Measurements from ENCODE around the gene SMAD7.

SMAD7 gene

DNA sequence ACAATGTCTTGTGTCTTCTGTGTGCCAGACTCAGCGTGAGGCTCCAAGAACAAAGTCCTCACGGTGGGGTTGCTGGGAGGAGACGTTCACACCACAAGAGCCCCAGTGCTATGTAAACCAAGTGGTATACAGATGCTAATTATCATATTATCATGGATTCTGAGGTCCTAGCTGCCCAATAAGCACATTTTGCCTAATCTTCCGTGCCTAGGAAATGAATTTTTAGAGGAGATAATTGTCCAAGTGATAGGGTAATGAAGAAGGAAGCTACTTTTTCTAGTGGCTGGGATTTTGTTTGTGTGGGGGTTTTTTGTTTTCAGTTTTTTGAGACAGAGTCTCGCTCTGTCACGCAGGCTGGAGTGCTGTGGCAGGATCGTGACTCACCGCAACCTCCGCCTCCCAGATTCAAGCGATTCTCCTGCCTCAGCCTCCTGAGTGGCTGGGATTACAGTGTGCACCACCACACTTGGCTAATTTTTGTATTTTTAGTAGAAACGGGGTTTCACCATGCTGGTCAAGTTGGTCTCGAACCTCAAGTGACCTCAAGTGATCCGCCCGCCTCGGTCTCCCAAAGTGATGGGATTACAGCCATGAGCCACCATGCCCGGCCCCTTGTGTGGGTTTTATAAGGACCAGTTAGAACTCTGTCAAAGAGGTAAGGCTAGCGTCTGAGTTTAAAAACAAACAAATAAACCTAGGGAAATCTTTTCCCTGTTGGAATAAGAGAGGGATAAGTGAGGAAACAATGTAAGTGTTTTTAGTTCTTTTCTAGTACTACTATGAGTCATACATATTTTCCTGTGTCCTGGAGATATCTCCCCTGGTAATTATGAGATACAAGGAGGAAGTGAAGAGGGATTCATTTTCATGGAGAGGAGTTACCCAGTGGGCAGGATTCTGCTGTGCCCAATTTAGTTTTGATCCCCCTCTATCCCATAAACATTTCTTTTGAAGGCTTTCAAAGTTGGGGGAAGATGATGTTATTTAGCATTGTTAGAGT lies 9.5 kb upstream of the SMAD7 start:
- DNase-seq = no peak

DNA sequence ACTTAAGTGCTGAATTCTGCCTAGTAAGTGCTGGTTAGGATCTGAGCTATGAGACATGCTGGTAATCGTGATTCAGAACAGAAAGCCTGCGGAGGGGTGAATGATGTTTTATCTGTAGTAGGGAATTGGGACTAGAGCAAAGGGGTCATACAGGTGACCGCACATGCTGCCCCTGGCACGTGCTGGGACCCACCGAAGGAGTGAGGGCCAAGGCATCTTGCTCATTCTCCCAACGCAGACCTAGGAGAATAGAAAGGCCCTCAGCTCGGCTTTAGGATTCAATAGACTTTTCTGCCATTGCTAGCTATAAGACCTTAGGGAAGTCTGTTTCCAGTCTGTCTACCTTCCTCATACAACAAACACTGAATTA lies 8.8 kb upstream of the SMAD7 start:
- DNase-seq = no peak

DNA sequence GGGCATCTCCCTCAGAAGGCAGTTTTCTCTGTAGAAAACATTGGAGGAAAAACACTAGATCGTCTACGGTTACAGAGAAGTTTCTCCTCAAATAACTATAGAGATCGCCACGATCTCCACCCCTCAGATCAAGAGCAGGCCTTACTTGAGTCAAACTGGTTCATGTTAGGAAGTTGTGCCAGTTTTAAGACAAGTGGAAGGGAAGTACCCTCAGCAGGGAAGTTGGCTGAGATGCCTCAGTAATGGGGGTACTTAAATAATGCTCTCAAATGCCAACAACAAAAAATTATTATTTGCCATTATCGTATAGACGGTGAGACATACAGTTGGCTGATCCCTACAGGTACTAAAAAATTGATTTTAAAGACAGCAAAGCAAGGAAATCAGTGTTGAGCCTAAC lies 8.2 kb upstream of the SMAD7 start:
- DNase-seq = no peak

DNA sequence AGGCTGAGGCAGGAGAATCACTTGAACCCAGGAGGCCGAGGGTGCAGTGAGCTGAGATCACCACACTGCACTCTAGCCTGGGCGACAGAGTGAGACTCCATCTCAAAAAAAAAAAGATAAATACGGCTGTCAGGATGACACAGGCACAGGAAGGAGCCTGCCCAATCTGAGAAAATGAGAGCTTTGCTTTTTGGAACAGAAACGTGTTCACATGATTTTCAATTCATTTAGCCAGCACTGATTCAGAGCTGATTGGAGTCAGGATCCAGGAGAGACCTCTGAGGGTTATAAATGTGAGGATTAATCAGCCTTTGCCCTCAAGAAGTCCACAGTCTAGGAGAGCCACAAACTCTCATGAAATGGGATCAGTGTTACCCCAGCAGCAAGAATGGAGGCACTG lies 6.9 kb upstream of the SMAD7 start:
- DNase-seq = no peak

DNA sequence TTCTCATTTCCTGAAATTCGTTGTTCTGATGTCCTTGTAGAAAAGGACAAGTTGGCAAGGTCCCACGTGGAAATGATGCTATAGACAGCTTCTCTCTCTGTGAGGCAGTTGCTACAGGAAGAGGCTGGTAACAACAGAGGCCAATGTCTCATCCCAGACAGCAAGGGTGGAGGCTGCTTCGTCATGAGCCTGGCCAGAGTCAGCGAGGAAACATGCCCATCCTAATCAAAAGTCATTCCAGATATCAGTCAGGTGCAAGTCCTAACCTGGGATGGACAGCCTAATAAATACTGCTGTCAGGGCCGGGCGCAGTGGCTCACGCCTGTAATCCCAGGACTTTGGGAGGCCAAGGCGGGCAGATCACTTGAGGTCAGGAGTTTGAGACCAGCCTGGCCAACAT lies 6.4 kb upstream of the SMAD7 start:
- no peak for DNase-seq

DNA sequence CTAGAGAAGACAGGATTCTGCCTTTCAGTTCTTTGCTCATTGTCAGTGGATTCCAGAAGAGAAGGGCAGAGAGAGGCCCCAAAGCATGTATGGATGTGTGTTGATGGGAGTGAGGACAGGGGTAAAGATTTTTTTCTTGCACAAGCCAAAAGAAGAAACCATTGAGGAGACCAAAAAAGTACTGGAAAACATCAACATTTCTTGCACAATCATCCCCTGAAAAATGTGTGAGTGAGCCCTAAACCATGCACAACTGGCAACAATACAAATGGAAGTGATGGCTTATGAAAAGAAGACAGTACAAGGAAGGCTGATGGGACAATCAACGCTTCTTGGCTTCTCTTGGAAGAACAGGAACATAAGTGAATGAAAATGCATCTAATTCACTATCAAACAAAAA lies 5.6 kb upstream of the SMAD7 start:
- no peak for DNase-seq

DNA sequence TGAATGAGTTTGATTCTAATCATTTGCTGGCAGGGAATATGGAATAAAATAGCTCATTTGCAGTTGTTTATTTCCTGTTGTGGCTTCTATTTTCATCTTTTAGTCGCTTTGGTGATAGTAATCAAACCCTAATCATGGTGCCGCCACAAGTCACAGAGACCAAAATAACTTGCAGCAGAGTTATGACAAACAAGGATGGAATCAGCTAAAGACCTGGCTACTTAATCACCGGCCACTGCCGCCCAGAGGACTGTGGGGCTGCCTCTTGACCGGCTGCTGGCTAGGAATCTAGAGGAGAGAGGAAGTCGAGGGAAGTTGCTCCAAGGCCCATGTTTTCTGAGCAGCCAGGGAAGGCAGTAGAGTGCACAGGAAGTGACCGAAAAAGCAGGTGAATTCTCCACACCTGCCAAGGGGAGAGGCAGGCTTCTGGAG lies 5.1 kb upstream of the SMAD7 start:
- DNase-seq = no peak

DNA sequence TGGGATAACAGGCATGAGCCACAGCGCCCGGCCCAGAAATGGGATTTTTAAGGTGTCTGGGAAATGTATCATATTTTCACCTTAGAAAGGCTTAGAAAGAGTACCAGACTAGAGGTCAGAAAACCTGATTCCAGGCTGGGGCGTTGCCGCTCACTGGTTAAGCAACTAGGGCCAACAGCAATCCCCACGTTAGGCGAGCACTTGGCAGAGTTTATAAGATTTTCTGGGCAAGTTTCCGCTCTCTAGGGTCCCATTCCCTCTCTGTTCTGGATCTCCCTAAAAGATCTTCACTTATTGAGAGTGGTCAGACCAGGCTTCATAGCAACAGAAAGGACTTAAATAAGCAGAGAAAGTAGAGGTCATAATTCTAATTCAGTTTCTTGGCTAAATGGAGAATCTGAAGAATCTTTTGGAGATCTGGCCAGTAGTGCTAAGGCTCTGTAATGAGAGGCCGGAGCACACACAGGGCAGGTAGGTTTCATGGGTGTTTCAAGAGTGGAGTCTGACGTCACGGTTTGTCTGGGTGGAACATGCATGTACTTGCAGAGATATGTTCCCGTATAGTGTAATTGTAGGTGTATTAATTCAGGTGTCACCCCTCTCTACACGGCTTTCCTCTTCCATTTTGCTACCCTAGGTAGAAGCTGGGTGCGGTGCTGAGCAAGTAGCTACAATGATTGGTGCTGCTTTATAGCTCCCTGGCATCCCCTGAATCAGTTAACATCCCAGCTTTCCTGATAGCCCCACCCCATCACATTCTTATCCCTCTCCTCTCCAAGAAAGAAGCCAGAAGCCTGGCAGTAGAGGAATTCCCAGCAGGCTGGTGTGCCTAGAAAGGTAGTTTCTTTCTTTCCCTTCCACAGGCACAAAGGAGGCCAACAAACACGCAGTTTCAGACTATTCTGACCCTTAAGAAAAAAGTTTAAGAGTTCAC lies 4.4 kb upstream of the SMAD7 start:
- DNase-seq = no peak

DNA sequence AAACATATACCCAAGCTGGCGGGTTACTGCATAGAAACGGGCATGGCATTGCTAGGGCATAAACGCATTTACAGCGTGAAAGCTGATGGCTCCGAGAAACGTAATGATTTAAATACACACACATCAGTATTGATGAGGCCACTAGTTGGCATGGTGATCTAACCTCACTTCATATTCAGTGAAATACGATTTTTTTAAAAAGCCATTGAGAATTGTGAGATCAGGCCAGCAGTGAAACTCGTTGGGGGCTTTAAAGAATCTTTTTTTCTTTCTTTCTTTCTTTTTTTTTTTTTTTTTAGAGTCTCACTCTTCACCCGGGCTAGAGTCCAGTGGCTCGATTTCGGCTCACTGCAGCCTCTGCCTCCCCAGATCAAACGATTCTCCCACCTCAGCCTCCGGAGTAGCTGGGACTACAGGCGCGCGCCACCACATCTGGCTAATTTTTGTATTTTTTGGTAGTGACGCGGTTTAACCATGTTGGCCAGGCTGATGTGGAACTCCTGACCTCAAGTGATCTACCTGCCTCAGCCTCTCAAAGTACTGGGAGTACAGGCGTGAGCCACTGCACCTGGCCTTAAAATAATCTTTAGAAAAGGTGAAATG lies 2.4 kb upstream of the SMAD7 start:
- no peak for DNase-seq

DNA sequence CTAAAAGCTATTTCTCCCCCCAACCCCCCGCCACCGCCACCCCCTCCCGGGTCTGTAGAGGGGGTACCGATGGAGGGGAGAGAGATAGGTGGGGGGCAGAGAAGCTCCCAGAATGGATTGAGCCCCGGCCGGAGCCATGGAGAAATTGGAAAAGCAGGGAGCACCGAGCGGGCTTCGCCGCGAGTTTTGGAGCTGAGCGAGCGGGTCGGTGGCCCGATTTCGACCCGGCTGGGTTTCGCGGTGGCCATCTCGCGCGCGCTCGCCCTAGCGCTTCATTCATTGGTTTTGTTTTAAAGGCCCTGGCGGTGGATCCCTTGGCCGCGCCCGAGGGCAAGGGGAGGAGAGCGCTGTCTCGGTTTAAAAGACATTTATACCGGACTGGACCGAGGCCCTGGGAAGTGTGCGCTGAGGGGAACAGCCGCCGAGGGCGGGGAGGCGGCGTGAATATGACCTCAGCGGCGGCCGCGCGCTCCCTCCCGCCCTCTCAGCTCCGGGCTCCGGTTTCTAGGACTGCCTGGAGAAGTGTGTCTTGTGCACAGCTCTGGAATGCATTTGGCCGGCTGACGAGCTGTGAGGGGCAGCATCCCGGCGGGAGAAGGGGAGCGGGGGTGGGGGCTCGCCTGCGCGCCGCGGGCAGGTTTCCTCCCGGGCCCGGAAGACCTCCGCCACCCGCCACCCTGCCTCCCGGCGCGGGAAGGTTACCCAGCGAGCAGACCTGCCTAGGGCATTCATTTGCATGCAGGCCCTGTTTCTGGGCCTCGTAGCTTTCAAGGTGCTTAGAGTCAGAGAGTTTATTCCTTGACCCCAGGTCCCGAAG lies 1.7 kb upstream of the SMAD7 start:
- peak; percentile 75 for DNase-seq

DNA sequence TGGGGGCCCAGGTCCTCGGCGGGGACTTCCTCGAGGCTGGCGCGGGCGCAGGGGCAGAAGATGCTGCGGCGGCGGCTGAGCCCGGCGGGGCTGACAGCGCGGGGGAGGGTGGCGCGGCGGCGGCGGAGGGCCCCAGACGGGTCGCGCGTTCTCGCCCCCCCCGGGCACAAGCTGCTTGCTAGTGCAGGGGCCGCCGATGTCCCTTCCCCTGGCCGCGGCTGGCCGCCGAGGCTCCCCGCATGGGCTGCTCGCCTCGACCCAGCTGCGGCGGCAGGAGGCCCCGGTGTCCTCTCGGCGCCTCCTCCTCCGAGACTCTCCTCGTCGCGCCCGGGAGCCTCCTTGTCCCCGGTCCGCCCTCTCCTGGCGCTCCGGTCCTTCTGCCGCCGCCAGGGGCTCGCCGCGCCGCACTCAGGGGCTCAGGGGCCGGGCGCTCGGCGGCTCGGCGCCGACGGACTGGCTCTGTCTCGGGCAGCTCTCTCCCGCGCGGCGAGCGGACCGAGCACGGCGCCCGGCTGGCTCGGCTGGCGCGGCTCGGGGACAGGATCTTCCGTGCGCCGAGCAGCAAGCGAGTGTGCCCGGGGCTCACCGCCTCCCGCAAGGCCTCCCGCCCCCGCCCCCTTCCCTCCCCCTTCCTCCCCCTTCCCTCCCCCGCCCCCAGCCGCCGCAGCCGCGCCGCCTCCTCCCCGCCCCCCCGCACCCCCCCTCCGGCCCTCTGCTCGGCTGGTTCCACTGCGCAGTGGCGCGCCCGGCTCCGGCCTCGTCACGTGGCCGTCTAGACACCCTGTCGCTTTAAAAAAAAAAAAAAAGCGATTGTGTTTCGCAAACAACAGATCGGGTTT lies 902 bp upstream of the SMAD7 start:
- DNase-seq = peak; percentile 80

DNA sequence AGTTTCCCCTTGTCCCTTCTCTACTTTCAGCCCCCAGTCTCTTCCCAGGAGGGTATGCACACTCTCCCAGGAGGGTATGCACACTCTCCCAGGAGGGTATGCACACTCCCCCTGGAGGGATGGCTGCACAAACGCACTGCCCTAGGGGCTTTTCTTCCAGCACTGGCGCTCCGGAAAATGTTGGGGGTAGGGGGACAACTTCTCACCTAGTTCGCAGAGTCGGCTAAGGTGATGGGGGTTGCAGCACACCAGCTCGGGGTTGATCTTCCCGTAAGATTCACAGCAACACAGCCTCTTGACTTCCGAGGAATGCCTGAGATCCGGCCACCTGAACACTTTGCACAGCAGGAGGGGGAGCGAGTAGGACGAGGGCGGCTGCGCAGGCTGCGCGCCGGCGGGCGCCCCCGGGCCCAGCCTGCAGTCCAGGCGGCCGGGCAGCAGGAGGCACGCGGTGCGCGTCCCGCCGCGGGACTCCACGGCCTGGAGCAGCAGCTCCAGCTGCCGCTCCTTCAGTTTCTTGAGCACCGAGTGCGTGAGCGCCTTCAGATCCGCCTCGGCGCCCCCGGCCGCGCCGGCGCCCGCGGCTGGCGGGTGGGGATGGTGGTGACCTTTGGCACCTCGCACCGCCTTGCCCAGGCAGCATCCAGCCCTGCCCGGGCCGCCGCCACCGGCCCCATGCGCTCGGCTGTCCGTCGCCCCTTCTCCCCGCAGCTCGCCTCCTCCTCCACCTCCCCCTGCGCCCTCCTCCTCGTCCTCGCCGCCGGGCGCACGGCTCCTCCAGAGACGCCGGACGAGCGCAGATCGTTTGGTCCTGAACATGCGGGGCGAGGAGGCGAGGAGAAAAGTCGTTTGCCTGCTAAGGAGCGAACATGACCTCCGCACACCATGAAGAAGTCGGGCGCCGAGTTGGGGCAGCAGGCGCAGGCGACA lies 894 bp downstream of the SMAD7 start:
- DNase-seq = peak; percentile 71

DNA sequence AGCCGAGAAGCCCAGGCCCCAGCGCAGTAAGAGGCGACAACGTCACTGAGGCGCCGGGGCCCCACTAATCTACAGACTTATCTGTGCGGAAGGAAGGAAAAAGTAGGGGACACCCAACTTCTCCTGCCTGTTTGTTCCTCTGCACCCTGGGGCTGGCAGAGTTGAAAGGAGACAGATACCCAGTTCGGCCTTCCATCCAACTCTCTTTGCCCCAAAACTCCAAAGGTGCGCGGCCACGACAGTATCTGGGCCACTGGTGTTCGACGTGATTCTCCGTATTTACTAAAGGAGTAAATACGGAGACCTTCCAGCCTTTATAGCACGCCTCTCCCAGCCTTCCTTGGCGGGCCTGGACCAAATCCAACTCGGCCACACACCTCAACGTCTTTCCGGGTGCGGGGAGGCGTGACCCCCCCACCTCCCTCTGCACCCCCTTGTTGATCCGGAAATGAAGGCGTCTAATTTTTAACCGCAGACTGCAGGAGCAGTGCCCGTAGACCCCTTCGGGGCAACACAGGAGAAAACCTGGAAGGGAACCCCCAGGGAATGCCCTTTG lies 1.6 kb downstream of the SMAD7 start:
- peak; percentile 69 for DNase-seq

DNA sequence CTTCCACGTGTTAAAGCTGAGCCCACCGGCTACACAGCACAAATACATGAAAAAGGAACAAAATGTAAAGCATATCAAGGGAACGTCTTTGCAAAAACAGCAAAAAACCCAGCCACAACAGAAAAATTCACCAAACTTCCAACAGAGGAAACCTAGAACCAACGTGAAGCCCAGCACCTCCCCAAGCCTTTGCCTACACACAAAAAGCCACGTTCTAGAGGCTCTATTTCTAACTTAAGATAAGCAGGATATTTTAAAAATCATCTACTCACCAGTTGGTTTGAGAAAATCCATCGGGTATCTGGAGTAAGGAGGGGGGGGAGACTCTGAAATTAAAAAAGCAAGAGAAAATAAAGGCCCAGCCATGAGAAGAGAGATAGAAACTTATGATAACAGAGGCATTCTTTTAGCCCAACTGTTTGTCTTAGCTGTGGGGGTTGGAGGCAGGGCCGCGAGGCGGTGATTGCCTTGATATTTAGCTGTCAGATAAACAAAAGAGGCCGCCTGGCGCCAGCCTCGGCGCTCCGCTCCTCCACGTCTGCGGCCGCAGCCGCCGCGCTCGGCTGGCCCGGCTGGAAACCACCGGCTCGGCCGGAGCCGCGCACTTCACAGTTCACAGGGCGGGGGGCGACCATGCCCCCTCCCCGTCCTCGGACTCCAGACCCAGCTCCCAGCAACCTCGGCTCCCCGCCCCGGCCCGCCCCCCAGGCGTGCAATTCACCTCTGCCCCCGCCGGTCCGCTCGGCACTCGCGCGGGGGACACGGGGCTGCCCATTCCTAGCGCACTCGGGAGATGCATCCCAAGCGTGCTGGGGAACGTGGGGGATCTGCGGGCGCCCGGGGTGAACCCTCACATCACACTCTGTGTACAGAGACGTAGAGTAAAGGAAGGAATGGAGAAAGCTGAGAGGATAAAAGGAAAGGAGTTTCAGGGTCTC lies 2.4 kb downstream of the SMAD7 start:
- no peak for DNase-seq

DNA sequence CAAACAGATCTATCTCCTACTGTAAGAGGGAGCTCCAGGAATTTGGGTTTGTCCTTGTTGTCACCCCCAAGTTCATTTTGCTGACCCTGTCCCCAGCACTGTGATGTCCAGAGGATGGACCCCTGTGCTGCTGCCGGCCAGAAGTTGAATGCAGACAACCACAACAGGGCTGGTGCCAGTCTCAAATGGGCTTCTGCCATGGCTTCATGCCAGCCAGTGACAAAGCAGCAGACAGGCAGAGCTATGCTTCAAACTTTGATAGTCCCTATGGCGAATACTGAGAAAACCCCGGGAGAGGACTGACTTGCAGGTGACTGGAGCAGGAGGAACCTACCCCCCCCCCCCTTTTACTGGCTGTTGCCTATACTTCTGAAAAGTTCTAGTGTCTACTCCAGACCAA lies 3.2 kb downstream of the SMAD7 start:
- no peak for DNase-seq

DNA sequence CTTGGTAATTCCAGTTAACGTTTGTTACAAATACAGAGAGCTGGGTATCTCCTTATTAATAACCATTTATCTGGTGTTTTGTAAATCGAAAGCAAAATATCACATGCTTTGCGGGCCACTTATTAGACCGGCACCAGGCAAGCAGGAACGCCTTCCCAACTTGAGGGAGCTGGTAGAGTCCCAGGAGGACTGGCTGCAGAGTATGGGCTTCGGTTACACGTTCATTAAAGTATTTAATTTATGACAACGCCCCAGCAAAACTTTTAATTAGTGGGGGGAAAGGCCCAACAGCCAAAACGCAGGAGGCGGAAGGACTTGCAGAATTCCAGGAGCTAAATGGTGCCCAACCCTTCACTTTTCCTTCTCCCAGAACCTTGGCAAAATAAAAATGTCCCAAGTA lies 3.7 kb downstream of the SMAD7 start:
- DNase-seq = no peak

DNA sequence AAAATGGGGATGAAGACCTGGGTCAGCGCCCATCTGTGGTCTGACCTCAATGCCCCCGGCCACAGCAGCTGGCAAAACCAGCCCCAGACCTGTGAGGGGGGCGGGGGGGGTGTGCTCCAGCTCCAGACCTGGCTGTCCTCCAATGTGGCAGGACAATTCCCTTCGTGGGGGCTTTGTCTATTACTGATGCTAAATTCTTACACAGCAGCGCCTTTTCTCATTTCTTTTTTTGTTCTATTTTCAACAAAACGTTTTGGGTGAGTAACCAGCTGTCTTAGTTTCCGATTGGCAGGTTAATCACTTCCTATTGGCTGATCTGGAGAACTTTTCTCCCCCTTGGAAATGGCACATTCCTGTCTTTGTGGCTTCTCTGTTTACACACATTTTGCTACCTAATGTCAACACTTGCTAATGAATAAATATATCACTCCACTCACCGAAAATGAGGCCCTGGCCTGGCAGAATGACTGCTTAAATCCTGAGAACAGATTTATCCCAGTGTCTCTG lies 4.4 kb downstream of the SMAD7 start:
- no peak for DNase-seq

DNA sequence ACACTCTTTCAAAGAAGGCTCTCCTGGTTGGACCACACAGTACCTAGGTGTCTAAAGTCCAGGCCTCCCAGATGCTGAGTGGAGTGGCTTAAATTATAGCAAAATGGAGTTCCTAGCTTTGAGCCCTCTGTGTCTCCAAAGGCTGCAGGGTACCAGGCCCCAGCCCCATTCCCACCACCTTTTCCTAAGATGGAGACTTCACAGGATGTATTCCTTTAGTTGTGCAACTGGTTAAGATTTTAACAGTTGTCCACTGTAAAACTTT lies 4.9 kb downstream of the SMAD7 start:
- no peak for DNase-seq

DNA sequence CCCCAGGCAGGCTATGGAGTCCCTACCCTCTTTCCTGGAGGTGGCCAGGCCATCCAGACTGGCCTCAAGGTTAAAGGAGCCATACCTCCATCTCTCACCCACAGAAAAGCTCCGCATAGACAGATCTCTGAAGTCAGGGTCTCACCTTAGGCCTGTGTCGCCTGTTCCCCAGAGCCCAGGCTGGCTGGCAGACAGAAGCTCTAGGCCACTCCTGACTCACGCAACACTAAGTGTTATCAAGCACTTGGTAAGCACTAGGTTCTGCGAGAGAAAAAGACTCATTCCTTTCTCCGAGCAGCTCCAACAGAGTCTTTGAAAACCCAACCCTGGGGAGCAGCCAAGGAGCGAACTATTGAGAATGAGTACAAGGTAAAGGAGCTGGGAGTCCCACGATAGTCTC lies 6.1 kb downstream of the SMAD7 start:
- no peak for DNase-seq
